WTC11 (cell line): ENCODE measurements around the gene CYP24A1. TPM values are rescaled to one million over a fixed set of nuclear protein-coding genes. Genes with fewer than 3 reads are reported as not detected.
"Not testable (repeated sequence)": the region's sequence is repeated elsewhere in the genome, so short reads cannot be mapped to it uniquely, and the experiment has no call there.

Experiments
- ATAC-seq: fragments of 200-7000 bp; cut with Tn5 transposase; 2 replicates; pipeline ENCODE4 v1.10.0; 2021; ENCODE audit warnings: mild to moderate bottlenecking, moderate library complexity
- CTCF ChIA-PET: fragments of 300-600 bp; sonication (Branson Sonifier 250); formaldehyde crosslinking; loops from one replicate; lab custom pipeline; 2021; ENCODE audit warnings: antibody characterized with exemption; lab: Charles Lee
- POLR2A ChIA-PET: fragments of 350-600 bp; sonication (Branson Sonifier 250); formaldehyde crosslinking; loops from one replicate; lab custom pipeline; 2021; ENCODE audit warnings: antibody characterized with exemption; lab: Charles Lee
- DNase-seq: peaks from one replicate; pipeline ENCODE4 v3.0.0; 2021; ENCODE audit warnings: low spot score
- H3K27ac Mint-ChIP-seq: 2 replicates; pipeline ENCODE4 v1.8.0; 2021; ENCODE audit warnings: mixed read lengths
- H3K27me3 Mint-ChIP-seq: 2 replicates; pipeline ENCODE4 v1.8.0; 2021; ENCODE audit warnings: low read depth, mild to moderate bottlenecking, moderate library complexity, mixed read lengths
- H3K36me3 Mint-ChIP-seq: 2 replicates; pipeline ENCODE4 v1.8.0; 2021; ENCODE audit warnings: mixed read lengths
- H3K4me1 Mint-ChIP-seq: 2 replicates; pipeline ENCODE4 v1.8.0; 2022; ENCODE audit warnings: mixed read lengths
- H3K4me3 Mint-ChIP-seq: 2 replicates; pipeline ENCODE4 v1.8.0; 2021; ENCODE audit warnings: mild to moderate bottlenecking, moderate library complexity, mixed read lengths
- H3K9me3 Mint-ChIP-seq: 2 replicates; pipeline ENCODE4 v1.8.0; 2021; ENCODE audit warnings: mixed read lengths
- ESRRA ChIP-seq: sonication (generic); formaldehyde crosslinking; IDR thresholded peaks from 2 replicates; pipeline ENCODE4 v1.8.1; 2022; ENCODE audit warnings: mild to moderate bottlenecking, missing genetic modification reagents, borderline replicate concordance
- ETV6 ChIP-seq: sonication (generic); formaldehyde crosslinking; IDR thresholded peaks from 2 replicates; pipeline ENCODE4 v1.8.1; 2022; ENCODE audit warnings: mild to moderate bottlenecking, missing genetic modification reagents
- FOXK1 ChIP-seq: sonication (generic); formaldehyde crosslinking; IDR thresholded peaks from 2 replicates; pipeline ENCODE4 v1.8.0; 2022; ENCODE audit warnings: mild to moderate bottlenecking, moderate library complexity, missing genetic modification reagents
- GABPB1 ChIP-seq: sonication (generic); formaldehyde crosslinking; IDR thresholded peaks from 2 replicates; pipeline ENCODE4 v1.8.1; 2023; ENCODE audit warnings: mild to moderate bottlenecking, missing genetic modification reagents
- PRRX2 ChIP-seq: fragments of 250-450 bp; sonication (Bioruptor Pico); IDR thresholded peaks from 2 replicates; pipeline ENCODE4 v1.8.0; 2021; ENCODE audit warnings: mild to moderate bottlenecking
- SMAD4 ChIP-seq: sonication (generic); formaldehyde crosslinking; IDR thresholded peaks from 2 replicates; pipeline ENCODE4 v1.8.0; 2022; ENCODE audit warnings: mild to moderate bottlenecking, missing genetic modification reagents
- ZNF121 ChIP-seq: sonication (generic); formaldehyde crosslinking; IDR thresholded peaks from 2 replicates; pipeline ENCODE4 v1.8.0; 2023; ENCODE audit warnings: missing genetic modification reagents
- ZNF263 ChIP-seq: sonication (generic); formaldehyde crosslinking; IDR thresholded peaks from 2 replicates; pipeline ENCODE4 v1.8.1; 2022; ENCODE audit warnings: low read depth, mild to moderate bottlenecking, moderate library complexity, missing genetic modification reagents
- ZNF423 ChIP-seq: fragments of 250-450 bp; sonication (Bioruptor Pico); IDR thresholded peaks from 2 replicates; pipeline ENCODE4 v2.1.2; 2022; ENCODE audit warnings: mild to moderate bottlenecking, moderate library complexity
- total RNA-seq: library from RNA; stranded (reverse); gene quantifications from 3 replicates; pipeline ENCODE4 v1.2.3, GENCODE V29; 2021
- TF ChIP-seq, protein P1 (sequence below): sonication (generic); formaldehyde crosslinking; IDR thresholded peaks from 2 replicates; pipeline ENCODE4 v1.8.0; 2022; ENCODE audit warnings: mild to moderate bottlenecking, missing genetic modification reagents
- TF ChIP-seq, protein P2 (sequence below): sonication (generic); formaldehyde crosslinking; IDR thresholded peaks from 2 replicates; pipeline ENCODE4 v1.8.0; 2023; ENCODE audit warnings: mild to moderate bottlenecking, missing genetic modification reagents
- TF ChIP-seq, protein P3 (sequence below): sonication (generic); formaldehyde crosslinking; IDR thresholded peaks from 2 replicates; pipeline ENCODE4 v1.8.0; 2022; ENCODE audit warnings: mild to moderate bottlenecking, missing genetic modification reagents
- TF ChIP-seq, protein P4 (sequence below): sonication (generic); formaldehyde crosslinking; IDR thresholded peaks from 2 replicates; pipeline ENCODE4 v1.8.1; 2022; ENCODE audit warnings: missing genetic modification reagents, borderline replicate concordance
- TF ChIP-seq, protein P5 (sequence below): fragments of 250-450 bp; sonication (Bioruptor Pico); IDR thresholded peaks from 2 replicates; pipeline ENCODE4 v2.1.2; 2022; ENCODE audit warnings: mild to moderate bottlenecking, moderate library complexity
- TF ChIP-seq, protein P6 (sequence below): sonication (generic); formaldehyde crosslinking; IDR thresholded peaks from 2 replicates; pipeline ENCODE4 v1.8.1; 2022; ENCODE audit warnings: mild to moderate bottlenecking, moderate library complexity, missing genetic modification reagents

The CYP24A1 gene
- total RNA-seq, 1 experiment from 2014 or later, result not detected

DNA sequence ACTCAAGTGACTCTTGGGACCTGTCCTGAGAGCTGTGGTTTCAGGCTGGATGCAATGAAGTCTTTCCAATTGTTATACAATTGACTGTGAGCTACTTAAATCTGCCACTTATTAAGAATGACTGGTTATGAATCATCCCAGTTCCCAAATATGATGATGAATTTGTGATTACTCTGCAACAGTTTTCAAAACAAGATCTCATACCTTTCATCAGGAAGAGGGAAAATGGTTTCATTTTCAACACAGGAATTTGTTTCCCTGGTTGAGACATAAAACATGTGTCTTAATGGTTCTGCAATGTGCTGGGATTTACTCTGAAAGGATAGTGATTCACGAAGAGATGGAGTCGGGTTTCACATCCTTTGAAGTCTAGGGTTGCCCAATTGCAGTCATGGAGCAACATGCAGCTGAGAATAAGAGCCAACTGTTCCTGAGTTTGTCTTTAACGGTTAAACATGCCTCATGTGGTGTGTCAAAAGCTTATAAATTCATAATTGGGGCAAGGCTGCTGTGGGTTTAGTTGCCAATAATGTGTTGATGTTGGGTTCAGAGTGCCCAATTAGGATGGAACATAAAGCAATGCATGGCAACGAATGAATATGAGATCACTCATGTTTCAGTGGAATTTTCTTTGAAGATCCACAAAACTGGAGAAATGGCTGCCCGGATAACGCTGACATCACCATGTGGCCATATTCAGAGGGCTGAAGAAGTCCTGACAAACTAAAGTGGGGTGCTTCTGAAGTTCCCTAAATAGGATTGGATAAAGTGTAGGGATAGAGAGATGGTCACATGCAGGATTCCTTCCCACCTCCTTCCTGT is 41.0 kb downstream of the CYP24A1 start:
- ChIA-PET CTCF (interaction anchor here (0.7 kb wide), 1 partner anchor 30 kb away, joined by 3 read pairs; no protein-coding TSS in a partner anchor), POLR2A (no interaction called here)
- Mint-ChIP-seq H3K27ac (no peak overlapping the region; the same call in 1 of the 2 replicates), H3K4me3 (no peak overlapping the region), H3K9me3 (peaks cover 12% of the 10 kb centered on the region), H3K27me3 (no peaks in the 10 kb centered on the region), H3K4me1 (0 out of 2 replicates have a peak, but pooled peaks cover 4% of the 10 kb centered on the region), H3K36me3 (no peaks in the 10 kb centered on the region)
- TF ChIP-seq, protein P1, sequence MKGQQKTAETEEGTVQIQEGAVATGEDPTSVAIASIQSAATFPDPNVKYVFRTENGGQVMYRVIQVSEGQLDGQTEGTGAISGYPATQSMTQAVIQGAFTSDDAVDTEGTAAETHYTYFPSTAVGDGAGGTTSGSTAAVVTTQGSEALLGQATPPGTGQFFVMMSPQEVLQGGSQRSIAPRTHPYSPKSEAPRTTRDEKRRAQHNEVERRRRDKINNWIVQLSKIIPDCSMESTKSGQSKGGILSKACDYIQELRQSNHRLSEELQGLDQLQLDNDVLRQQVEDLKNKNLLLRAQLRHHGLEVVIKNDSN (CRISPR knock-in tag), result no peak
- peak; percentile 89 for TF ChIP-seq GABPB1
- DNase-seq (no peak), ATAC-seq (peak; percentile 74)

DNA sequence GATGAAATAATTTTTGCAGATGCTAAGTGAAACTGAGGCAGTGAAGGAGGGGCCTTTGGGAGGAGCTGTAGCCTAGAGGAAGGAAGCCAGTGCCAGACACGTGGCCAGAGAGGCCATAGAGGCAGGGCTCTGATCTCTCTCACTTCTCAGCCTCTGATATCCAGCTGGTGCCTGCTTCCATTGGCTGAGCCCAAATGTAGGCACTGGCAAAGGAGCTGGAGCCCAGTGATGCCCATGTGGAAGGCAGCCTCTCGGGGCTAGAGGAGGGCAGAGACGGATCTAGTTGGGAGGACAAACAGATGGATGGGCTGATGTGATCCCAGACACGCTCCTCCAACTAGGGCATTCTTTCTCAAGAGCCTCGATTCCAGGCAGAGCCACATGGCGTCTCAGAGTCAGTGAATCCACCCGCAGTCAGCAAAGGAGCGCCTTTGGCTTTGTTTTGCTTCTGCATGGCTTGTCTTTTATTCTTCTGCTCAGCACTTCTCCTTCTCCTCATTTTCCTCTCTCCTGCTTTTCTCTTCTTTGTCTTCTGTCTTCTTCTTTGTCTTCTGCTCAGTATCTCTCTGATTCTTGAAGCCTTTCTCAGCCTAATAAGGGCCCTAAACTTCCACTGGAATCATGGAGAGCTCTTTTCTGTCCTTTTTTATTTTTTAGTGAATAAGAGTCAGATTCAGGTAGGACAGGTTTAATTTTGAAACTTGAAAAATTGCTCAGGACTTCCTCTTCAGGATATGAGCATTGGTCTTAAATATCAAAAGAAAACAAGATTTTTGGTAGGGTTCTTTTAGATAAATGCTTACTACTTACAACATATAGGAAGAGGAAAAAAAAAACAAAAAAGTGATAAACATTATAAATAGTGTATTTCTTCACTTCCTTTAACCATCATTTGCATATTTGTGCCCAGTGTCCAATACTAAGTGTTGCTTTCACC is 41.8 kb downstream of the CYP24A1 start:
- ChIA-PET CTCF (no interaction called here), POLR2A (no interaction called here)
- H3K27me3 Mint-ChIP-seq, result no peaks in the 10 kb centered on the region

DNA sequence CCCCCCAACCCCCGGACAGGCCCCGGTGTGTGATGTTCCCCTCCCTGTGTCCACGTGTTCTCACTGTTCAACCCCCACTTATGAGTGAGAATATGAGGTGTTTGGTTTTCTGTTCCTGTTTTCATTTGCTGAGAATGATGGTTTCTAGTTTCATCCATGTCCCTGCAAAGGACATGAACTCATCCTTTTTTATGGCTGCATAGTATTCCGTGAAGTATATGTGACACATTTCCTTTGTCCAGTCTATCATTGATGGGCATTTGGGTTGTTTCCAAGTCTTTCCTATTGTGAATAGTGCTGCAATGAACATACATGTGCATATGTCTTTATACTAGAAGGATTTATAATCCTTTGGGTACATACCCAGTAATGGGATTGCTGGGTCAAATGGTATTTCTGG is 42.7 kb downstream of the CYP24A1 start:
- H3K9me3 Mint-ChIP-seq, result peaks cover 12% of the 10 kb centered on the region
- ATAC-seq, H3K4me3 Mint-ChIP-seq, H3K27me3 Mint-ChIP-seq, CTCF ChIA-PET, H3K36me3 Mint-ChIP-seq, H3K4me1 Mint-ChIP-seq, DNase-seq, POLR2A ChIA-PET, H3K27ac Mint-ChIP-seq: not testable (repeated sequence)

More for the DNA sequence above, 41.8 kb downstream of the CYP24A1 start:
- Mint-ChIP-seq H3K27ac (no peak overlapping the region), H3K9me3 (peaks cover 12% of the 10 kb centered on the region), H3K4me3 (no peak overlapping the region), H3K4me1 (0 out of 2 replicates have a peak, but pooled peaks cover 4% of the 10 kb centered on the region), H3K36me3 (no peaks in the 10 kb centered on the region)
- ATAC-seq (no peak), DNase-seq (no peak)
- TF ChIP-seq, protein P2, sequence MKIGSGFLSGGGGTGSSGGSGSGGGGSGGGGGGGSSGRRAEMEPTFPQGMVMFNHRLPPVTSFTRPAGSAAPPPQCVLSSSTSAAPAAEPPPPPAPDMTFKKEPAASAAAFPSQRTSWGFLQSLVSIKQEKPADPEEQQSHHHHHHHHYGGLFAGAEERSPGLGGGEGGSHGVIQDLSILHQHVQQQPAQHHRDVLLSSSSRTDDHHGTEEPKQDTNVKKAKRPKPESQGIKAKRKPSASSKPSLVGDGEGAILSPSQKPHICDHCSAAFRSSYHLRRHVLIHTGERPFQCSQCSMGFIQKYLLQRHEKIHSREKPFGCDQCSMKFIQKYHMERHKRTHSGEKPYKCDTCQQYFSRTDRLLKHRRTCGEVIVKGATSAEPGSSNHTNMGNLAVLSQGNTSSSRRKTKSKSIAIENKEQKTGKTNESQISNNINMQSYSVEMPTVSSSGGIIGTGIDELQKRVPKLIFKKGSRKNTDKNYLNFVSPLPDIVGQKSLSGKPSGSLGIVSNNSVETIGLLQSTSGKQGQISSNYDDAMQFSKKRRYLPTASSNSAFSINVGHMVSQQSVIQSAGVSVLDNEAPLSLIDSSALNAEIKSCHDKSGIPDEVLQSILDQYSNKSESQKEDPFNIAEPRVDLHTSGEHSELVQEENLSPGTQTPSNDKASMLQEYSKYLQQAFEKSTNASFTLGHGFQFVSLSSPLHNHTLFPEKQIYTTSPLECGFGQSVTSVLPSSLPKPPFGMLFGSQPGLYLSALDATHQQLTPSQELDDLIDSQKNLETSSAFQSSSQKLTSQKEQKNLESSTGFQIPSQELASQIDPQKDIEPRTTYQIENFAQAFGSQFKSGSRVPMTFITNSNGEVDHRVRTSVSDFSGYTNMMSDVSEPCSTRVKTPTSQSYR (CRISPR knock-in tag), result no peak
- TF ChIP-seq ESRRA (CRISPR knock-in tag) (no peak), SMAD4 (CRISPR knock-in tag) (no peak), ZNF121 (CRISPR knock-in tag) (no peak), ZNF423 (no peak), FOXK1 (no peak), ZNF263 (CRISPR knock-in tag) (no peak), ETV6 (CRISPR knock-in tag) (no peak), PRRX2 (no peak)
- TF ChIP-seq, protein P3, sequence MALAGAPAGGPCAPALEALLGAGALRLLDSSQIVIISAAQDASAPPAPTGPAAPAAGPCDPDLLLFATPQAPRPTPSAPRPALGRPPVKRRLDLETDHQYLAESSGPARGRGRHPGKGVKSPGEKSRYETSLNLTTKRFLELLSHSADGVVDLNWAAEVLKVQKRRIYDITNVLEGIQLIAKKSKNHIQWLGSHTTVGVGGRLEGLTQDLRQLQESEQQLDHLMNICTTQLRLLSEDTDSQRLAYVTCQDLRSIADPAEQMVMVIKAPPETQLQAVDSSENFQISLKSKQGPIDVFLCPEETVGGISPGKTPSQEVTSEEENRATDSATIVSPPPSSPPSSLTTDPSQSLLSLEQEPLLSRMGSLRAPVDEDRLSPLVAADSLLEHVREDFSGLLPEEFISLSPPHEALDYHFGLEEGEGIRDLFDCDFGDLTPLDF (CRISPR knock-in tag), result no peak
- TF ChIP-seq, protein P4, sequence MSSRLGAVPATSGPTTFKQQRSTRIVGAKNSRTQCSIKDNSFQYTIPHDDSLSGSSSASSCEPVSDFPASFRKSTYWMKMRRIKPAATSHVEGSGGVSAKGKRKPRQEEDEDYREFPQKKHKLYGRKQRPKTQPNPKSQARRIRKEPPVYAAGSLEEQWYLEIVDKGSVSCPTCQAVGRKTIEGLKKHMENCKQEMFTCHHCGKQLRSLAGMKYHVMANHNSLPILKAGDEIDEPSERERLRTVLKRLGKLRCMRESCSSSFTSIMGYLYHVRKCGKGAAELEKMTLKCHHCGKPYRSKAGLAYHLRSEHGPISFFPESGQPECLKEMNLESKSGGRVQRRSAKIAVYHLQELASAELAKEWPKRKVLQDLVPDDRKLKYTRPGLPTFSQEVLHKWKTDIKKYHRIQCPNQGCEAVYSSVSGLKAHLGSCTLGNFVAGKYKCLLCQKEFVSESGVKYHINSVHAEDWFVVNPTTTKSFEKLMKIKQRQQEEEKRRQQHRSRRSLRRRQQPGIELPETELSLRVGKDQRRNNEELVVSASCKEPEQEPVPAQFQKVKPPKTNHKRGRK, result no peak
- TF ChIP-seq, protein P5, sequence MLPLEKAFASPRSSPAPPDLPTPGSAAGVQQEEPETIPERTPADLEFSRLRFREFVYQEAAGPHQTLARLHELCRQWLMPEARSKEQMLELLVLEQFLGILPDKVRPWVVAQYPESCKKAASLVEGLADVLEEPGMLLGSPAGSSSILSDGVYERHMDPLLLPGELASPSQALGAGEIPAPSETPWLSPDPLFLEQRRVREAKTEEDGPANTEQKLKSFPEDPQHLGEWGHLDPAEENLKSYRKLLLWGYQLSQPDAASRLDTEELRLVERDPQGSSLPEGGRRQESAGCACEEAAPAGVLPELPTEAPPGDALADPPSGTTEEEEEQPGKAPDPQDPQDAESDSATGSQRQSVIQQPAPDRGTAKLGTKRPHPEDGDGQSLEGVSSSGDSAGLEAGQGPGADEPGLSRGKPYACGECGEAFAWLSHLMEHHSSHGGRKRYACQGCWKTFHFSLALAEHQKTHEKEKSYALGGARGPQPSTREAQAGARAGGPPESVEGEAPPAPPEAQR (CRISPR knock-in tag), result no peak
- TF ChIP-seq, protein P6, sequence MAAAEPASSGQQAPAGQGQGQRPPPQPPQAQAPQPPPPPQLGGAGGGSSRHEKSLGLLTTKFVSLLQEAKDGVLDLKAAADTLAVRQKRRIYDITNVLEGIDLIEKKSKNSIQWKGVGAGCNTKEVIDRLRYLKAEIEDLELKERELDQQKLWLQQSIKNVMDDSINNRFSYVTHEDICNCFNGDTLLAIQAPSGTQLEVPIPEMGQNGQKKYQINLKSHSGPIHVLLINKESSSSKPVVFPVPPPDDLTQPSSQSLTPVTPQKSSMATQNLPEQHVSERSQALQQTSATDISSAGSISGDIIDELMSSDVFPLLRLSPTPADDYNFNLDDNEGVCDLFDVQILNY (CRISPR knock-in tag), result no peak
